Suppressor macrophage treated with lipopolysaccharide for 4 hours (primary cell): ENCODE data around the gene RAB15.
A peak's percentile ranks its signal among the peaks of the same experiment; 100 is the strongest.

Experiments
- DNase-seq: peaks from one replicate; pipeline ENCODE4 v3.0.0-alpha.2; 2020

Gene RAB15

GRCh38 chr14:64987438-64987767 is 15.3 kb upstream of the RAB15 start:
- DNase-seq, result no peak

- peak; percentile 96 for DNase-seq
Measured at GRCh38 chr14:64986648-64987437, 14.7 kb upstream of the RAB15 start, which contains the start of gene FNTB. Gene FNTB, plus strand, starts transcription at chr14:64986895. Its CDS starts 59 bp downstream, at chr14:64986954.

GRCh38 chr14:64983439-64984310 is 11.5 kb upstream of the RAB15 start:
- DNase-seq, result peak; percentile 70

GRCh38 chr14:64979336-64980074 is 7.4 kb upstream of the RAB15 start:
- DNase-seq, result no peak

- no peak for DNase-seq
Measured at GRCh38 chr14:64974563-64974962, 2.4 kb upstream of the RAB15 start.

- DNase-seq, result no peak
Measured at GRCh38 chr14:64973826-64974225, 1.7 kb upstream of the RAB15 start.

GRCh38 chr14:64973026-64973442 is 898 bp upstream of the RAB15 start:
- no peak for DNase-seq

- DNase-seq, result no peak
Measured at GRCh38 chr14:64971491-64971942, 619 bp downstream of the RAB15 start.

GRCh38 chr14:64970776-64971477 is 1.2 kb downstream of the RAB15 start:
- DNase-seq, result no peak

- no peak for DNase-seq
Measured at GRCh38 chr14:64970041-64970440, 2.1 kb downstream of the RAB15 start.

GRCh38 chr14:64968651-64969050 is 3.5 kb downstream of the RAB15 start:
- no peak for DNase-seq

- no peak for DNase-seq
Measured at GRCh38 chr14:64968167-64968566, 4.0 kb downstream of the RAB15 start.

- no peak for DNase-seq
Measured at GRCh38 chr14:64966976-64967375, 5.2 kb downstream of the RAB15 start.

GRCh38 chr14:64965356-64966000 is 6.7 kb downstream of the RAB15 start:
- DNase-seq, result no peak

GRCh38 chr14:64963611-64964010 is 8.5 kb downstream of the RAB15 start:
- no peak for DNase-seq

- DNase-seq, result no peak
Measured at GRCh38 chr14:64960762-64961276, 11.3 kb downstream of the RAB15 start.

- no peak for DNase-seq
Measured at GRCh38 chr14:64958743-64959142, 13.4 kb downstream of the RAB15 start.

- no peak for DNase-seq
Measured at GRCh38 chr14:64958201-64958600, 13.9 kb downstream of the RAB15 start.

GRCh38 chr14:64956697-64957406 is 15.3 kb downstream of the RAB15 start:
- DNase-seq, result no peak

- no peak for DNase-seq
Measured at GRCh38 chr14:64955297-64955696, 16.8 kb downstream of the RAB15 start.
